HepG2 (cell line): Measurements from ENCODE around the gene DHX16. TPM values are rescaled to one million over a fixed set of nuclear protein-coding genes. Genes with fewer than 3 reads are reported as not detected.

Experiments
- CEBPB ChIP-seq: IDR thresholded peaks from 2 replicates; pipeline ENCODE4 v1.6.1; 2011; ENCODE audit warnings: low read depth, low read length, improper control_type of control experiment, borderline replicate concordance
- CENPX ChIP-seq: sonication (generic); formaldehyde crosslinking; IDR thresholded peaks from 2 replicates; pipeline ENCODE4 v1.9.0; 2021; ENCODE audit warnings: mild to moderate bottlenecking, missing genetic modification reagents, moderate library complexity
- HDAC6 ChIP-seq: fragments of 200-600 bp; sonication (generic); IDR thresholded peaks from 2 replicates; pipeline ENCODE4 v1.7.0; 2017; ENCODE audit warnings: mild to moderate bottlenecking, antibody characterized with exemption, low read length, low read depth
- HNF4A ChIP-seq: sonication (generic); formaldehyde crosslinking; IDR thresholded peaks from 2 replicates; pipeline ENCODE4 v1.4.0; 2020; ENCODE audit warnings: missing genetic modification reagents
- IRF2 ChIP-seq: IDR thresholded peaks from 2 replicates; pipeline ENCODE4 v1.6.1; 2018; ENCODE audit warnings: missing genetic modification reagents, missing compliant biosample characterization
- IRF9 ChIP-seq: sonication (generic); formaldehyde crosslinking; IDR thresholded peaks from 2 replicates; pipeline ENCODE4 v1.8.0; 2022; ENCODE audit warnings: missing genetic modification reagents, mild to moderate bottlenecking, borderline replicate concordance
- ISL2 ChIP-seq: sonication (generic); formaldehyde crosslinking; IDR thresholded peaks from 2 replicates; pipeline ENCODE4 v1.5.0; 2020; ENCODE audit warnings: missing genetic modification reagents
- NR2F6 ChIP-seq, 2 experiments: IDR thresholded peaks; 2 replicates each; pipeline ENCODE4 v1.6.1; 2016; ENCODE audit warnings: antibody characterized with exemption in 1 of 2, mild to moderate bottlenecking in 1 of 2
- RARG ChIP-seq: sonication (generic); formaldehyde crosslinking; IDR thresholded peaks from 2 replicates; pipeline ENCODE4 v1.4.0; 2020; ENCODE audit warnings: low read depth, mild to moderate bottlenecking, missing genetic modification reagents
- REPIN1 ChIP-seq: sonication (generic); formaldehyde crosslinking; IDR thresholded peaks from 2 replicates; pipeline ENCODE4 v1.8.0; 2022; ENCODE audit warnings: missing genetic modification reagents, low read depth, mild to moderate bottlenecking, borderline replicate concordance
- SRSF9 ChIP-seq: fragments of 200-400 bp; formaldehyde crosslinking; IDR thresholded peaks from 2 replicates; pipeline ENCODE4 v1.6.1; 2018; ENCODE audit warnings: borderline replicate concordance, mild to moderate bottlenecking, low read depth, low read length; ENCODE audit not compliant: insufficient read depth, poor library complexity, severe bottlenecking
- TAF1 ChIP-seq: sonication (generic); formaldehyde crosslinking; IDR thresholded peaks from 2 replicates; pipeline ENCODE4 v1.4.0; 2020; ENCODE audit warnings: missing genetic modification reagents
- ZHX1 ChIP-seq: sonication (generic); formaldehyde crosslinking; IDR thresholded peaks from 2 replicates; pipeline ENCODE4 v1.8.1; 2022; ENCODE audit warnings: low read depth, mild to moderate bottlenecking, missing genetic modification reagents
- ZNF362 ChIP-seq: sonication (generic); formaldehyde crosslinking; IDR thresholded peaks from 2 replicates; pipeline ENCODE4 v1.4.0; 2020; ENCODE audit warnings: missing genetic modification reagents, mild to moderate bottlenecking, borderline replicate concordance
- ZNF468 ChIP-seq: sonication (generic); formaldehyde crosslinking; IDR thresholded peaks from 2 replicates; pipeline ENCODE4 v1.8.0; 2022; ENCODE audit warnings: mild to moderate bottlenecking, moderate library complexity, missing genetic modification reagents
- ZNF503 ChIP-seq: sonication (generic); formaldehyde crosslinking; IDR thresholded peaks from 2 replicates; pipeline ENCODE4 v1.4.0; 2020; ENCODE audit warnings: missing genetic modification reagents
- ZNF768 ChIP-seq: sonication (generic); formaldehyde crosslinking; IDR thresholded peaks from 2 replicates; pipeline ENCODE4 v1.4.0; 2020; ENCODE audit warnings: missing genetic modification reagents
- polyA plus RNA-seq, 8 experiments: library from polyadenylated mRNA; depleted of rRNA in 3 of 8; stranded (reverse) in 7 of 8; unstranded in 1 of 8; fragments of >200 nt; fragmentation: Illumina TruSeq in 4 of 8; extraction: Trizol in 4 of 8; gene quantifications; 2 replicates each; pipeline versions ENCODE4 v1.2.1 to v1.2.3, GENCODE V29; 2011 to 2016; ENCODE audit warnings: low read depth in 4 of 8, missing spikeins in 1 of 8, mixed read lengths in 1 of 8; ENCODE audit not compliant: insufficient read depth in 1 of 8
- total RNA-seq, 5 experiments: library from RNA; depleted of rRNA; stranded (reverse); fragments of >200 nt; fragmentation: Illumina TruSeq; extraction: Trizol; gene quantifications; 2 replicates each; pipeline ENCODE4 v1.2.3, GENCODE V29; 2016; ENCODE audit warnings: low read depth in 1 of 5
- TF ChIP-seq, protein P1 (sequence below): sonication (generic); formaldehyde crosslinking; conservative IDR thresholded peaks from 2 replicates; pipeline ENCODE4 v1.8.0; 2022; ENCODE audit warnings: mild to moderate bottlenecking, moderate library complexity, missing genetic modification reagents

The DHX16 gene
- total and polyA plus RNA-seq, 2 of the 13 experiments (the other 11 are each of a cell fraction or from before 2014, with no cell fraction given): 57.0 to 58.5 TPM

GRCh38 chr6:30626484-30627366, 46.1 kb downstream of the DHX16 start, which contains the start of gene ATAT1 (continued):
- no peak for TF ChIP-seq HDAC6
- peak; percentile 98 for TF ChIP-seq NR2F6 (IDR thresholded peaks at IDR 0.05)
- TF ChIP-seq NR2F6 (CRISPR knock-in tag; IDR thresholded peaks at IDR 0.05): peak; percentile 90
- no peak for TF ChIP-seq CENPX (CRISPR knock-in tag)
- no peak for TF ChIP-seq RARG (CRISPR knock-in tag)
- no peak for TF ChIP-seq SRSF9
- no peak for TF ChIP-seq CEBPB
- TF ChIP-seq ZNF468 (CRISPR knock-in tag): no peak
- peak; percentile 67 for TF ChIP-seq HNF4A (CRISPR knock-in tag)
- TF ChIP-seq ZHX1 (CRISPR knock-in tag): peak; percentile 83; the same call in 1 of the 2 replicates
- TF ChIP-seq, protein P1, sequence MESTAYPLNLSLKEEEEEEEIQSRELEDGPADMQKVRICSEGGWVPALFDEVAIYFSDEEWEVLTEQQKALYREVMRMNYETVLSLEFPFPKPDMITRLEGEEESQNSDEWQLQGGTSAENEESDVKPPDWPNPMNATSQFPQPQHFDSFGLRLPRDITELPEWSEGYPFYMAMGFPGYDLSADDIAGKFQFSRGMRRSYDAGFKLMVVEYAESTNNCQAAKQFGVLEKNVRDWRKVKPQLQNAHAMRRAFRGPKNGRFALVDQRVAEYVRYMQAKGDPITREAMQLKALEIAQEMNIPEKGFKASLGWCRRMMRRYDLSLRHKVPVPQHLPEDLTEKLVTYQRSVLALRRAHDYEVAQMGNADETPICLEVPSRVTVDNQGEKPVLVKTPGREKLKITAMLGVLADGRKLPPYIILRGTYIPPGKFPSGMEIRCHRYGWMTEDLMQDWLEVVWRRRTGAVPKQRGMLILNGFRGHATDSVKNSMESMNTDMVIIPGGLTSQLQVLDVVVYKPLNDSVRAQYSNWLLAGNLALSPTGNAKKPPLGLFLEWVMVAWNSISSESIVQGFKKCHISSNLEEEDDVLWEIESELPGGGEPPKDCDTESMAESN (CRISPR knock-in tag): peak; percentile 88
- peak; percentile 73; the same call in 1 of the 2 replicates for TF ChIP-seq ISL2 (CRISPR knock-in tag)
- TF ChIP-seq TAF1 (CRISPR knock-in tag): peak; percentile 89
- peak; percentile 73; the same call in 1 of the 2 replicates for TF ChIP-seq ZNF768 (CRISPR knock-in tag)
- TF ChIP-seq ZNF503 (CRISPR knock-in tag): no peak
- TF ChIP-seq IRF9 (CRISPR knock-in tag): peak; percentile 95; the same call in 1 of the 2 replicates
- peak; percentile 81 for TF ChIP-seq REPIN1 (CRISPR knock-in tag)
- TF ChIP-seq IRF2 (CRISPR knock-in tag): peak; percentile 81; the same call in 1 of the 2 replicates
- peak; percentile 58; the same call in 1 of the 2 replicates for TF ChIP-seq ZNF362 (CRISPR knock-in tag)
